Measurements from ENCODE around the gene GRIFIN.

GRCh38 chr7:2478800-2479199 is 2.6 kb upstream of the GRIFIN start:
- TF ChIP-seq CTCF (IDR thresholded peaks at IDR 0.05; ENCODE audit: low read length): no peak
- TF ChIP-seq EZH2phosphoT487 (IDR thresholded peaks at IDR 0.05; ENCODE audit: low read length): no peak
- TF ChIP-seq EZH2 (optimal IDR thresholded peaks at IDR 0.05; ENCODE audit: low read depth, low read length): no peak
